K562 (cell line): ENCODE results near the gene SYT8. TPM values are rescaled to one million over a fixed set of nuclear protein-coding genes. Genes with fewer than 3 reads are reported as not detected.

Experiments
- BHLHE40 ChIP-seq: IDR thresholded peaks from 2 replicates; pipeline ENCODE4 v1.6.1; 2011; ENCODE audit warnings: low read length, improper control_type of control experiment
- CBFA2T2 ChIP-seq: fragments of 450-650 bp; conservative IDR thresholded peaks from 2 replicates; pipeline ENCODE4 v1.6.1; 2017; ENCODE audit warnings: mild to moderate bottlenecking
- CSDE1 ChIP-seq, 2 experiments: fragments of 450-650 bp; IDR thresholded peaks; 2 replicates each; pipeline ENCODE4 v1.6.1; 2016; ENCODE audit warnings: mild to moderate bottlenecking in 1 of 2
- CXXC5 ChIP-seq: fragments of 250-450 bp; sonication (Bioruptor Pico); IDR thresholded peaks from 2 replicates; pipeline ENCODE4 v1.8.0; 2022; ENCODE audit warnings: inconsistent platforms, mild to moderate bottlenecking, moderate library complexity
- EHMT2 ChIP-seq: fragments of 450-650 bp; IDR thresholded peaks from 2 replicates; pipeline ENCODE4 v1.6.1; 2018; ENCODE audit warnings: antibody characterized with exemption
- FOXM1 ChIP-seq, 2 experiments: fragments of 450-650 bp in 1 of 2; sonication (generic) in 1 of 2; formaldehyde crosslinking in 1 of 2; IDR thresholded peaks; 2 replicates each; pipeline versions ENCODE4 v1.6.1 to v1.9.0; 2017 to 2022; ENCODE audit warnings: low read depth in 2 of 2, mild to moderate bottlenecking in 2 of 2, missing genetic modification reagents in 1 of 2, moderate library complexity in 1 of 2
- GABPA ChIP-seq: fragments of 200-800 bp; sonication (Bioruptor generic); conservative IDR thresholded peaks from 2 replicates; pipeline ENCODE4 v1.6.1; 2016; ENCODE audit warnings: low read depth, missing genetic modification characterization, missing compliant biosample characterization
- GATA2 ChIP-seq: sonication (generic); formaldehyde crosslinking; IDR thresholded peaks from 2 replicates; pipeline ENCODE4 v1.4.0; 2020; ENCODE audit warnings: mild to moderate bottlenecking, missing genetic modification reagents
- HDAC1 ChIP-seq, 2 experiments: fragments of 450-650 bp; IDR thresholded peaks; 2 replicates each; pipeline ENCODE4 v1.6.1; 2016 to 2017; ENCODE audit warnings: inconsistent platforms in 1 of 2, mild to moderate bottlenecking in 1 of 2, moderate library complexity in 1 of 2
- HDGF ChIP-seq: fragments of 450-650 bp; IDR thresholded peaks from 2 replicates; pipeline ENCODE4 v1.6.1; 2016
- KLF10 ChIP-seq: fragments of 250-450 bp; sonication (Bioruptor Pico); IDR thresholded peaks from 2 replicates; pipeline ENCODE4 v1.6.1; 2021; ENCODE audit warnings: matching md5 sums
- MYNN ChIP-seq, 2 experiments: sonication (generic); formaldehyde crosslinking in 1 of 2; IDR thresholded peaks; 2 replicates each; pipeline versions ENCODE4 v1.5.0 to v1.6.1; 2016 to 2020; ENCODE audit warnings: antibody characterized with exemption in 1 of 2, missing genetic modification reagents in 1 of 2
- SMAD4 ChIP-seq: fragments of 250-450 bp; sonication (Bioruptor Pico); conservative IDR thresholded peaks from 2 replicates; pipeline ENCODE4 v1.8.0; 2021; ENCODE audit warnings: inconsistent platforms, mild to moderate bottlenecking, moderate library complexity
- SMARCA4 ChIP-seq: fragments of 450-650 bp; IDR thresholded peaks from 2 replicates; pipeline ENCODE4 v1.6.1; 2016
- SUPT5H ChIP-seq: fragments of 450-650 bp; IDR thresholded peaks from 2 replicates; pipeline ENCODE4 v1.6.1; 2016
- TFAP4 ChIP-seq: sonication (generic); formaldehyde crosslinking; IDR thresholded peaks from 2 replicates; pipeline ENCODE4 v1.8.0; 2022; ENCODE audit warnings: missing genetic modification reagents, mild to moderate bottlenecking, moderate library complexity, borderline replicate concordance
- ZNF175 ChIP-seq: fragments of 200-800 bp; sonication (Bioruptor generic); IDR thresholded peaks from 2 replicates; pipeline ENCODE4 v1.6.1; 2016; ENCODE audit warnings: low read depth, mild to moderate bottlenecking, missing genetic modification characterization, missing compliant biosample characterization
- ZNF644 ChIP-seq: fragments of 200-800 bp; sonication (Bioruptor generic); IDR thresholded peaks from 2 replicates; pipeline ENCODE4 v1.6.1; 2016; ENCODE audit warnings: low read depth, missing genetic modification characterization, missing compliant biosample characterization
- polyA plus RNA-seq, 8 experiments: library from polyadenylated mRNA; depleted of rRNA in 4 of 8; stranded (reverse) in 5 of 8; unstranded in 3 of 8; fragments of >200 nt; fragmentation: Nextera tagmentation in 2 of 8; fragmentation: Illumina TruSeq in 1 of 8; extraction: Ambion mirVana in 2 of 8; extraction: Trizol in 1 of 8; gene quantifications; 2 replicates each; pipeline versions ENCODE4 v1.2.1 to v1.2.3, GENCODE V29; 2011 to 2014; ENCODE audit warnings: inconsistent platforms in 1 of 8, missing spikeins in 1 of 8
- total RNA-seq, 7 experiments: library from RNA; depleted of rRNA in 6 of 7; stranded (reverse); fragments of >200 nt in 6 of 7; fragmentation: Illumina TruSeq in 2 of 7; extraction: Trizol in 2 of 7; gene quantifications; 2 replicates each; pipeline versions ENCODE4 v1.2.1 to v1.2.3, GENCODE V29; 2011 to 2021; ENCODE audit warnings: low replicate concordance in 1 of 7
- TF ChIP-seq, protein P1 (sequence below), 2 experiments: fragments of 450-650 bp in 1 of 2; sonication (generic) in 1 of 2; formaldehyde crosslinking; conservative IDR thresholded peaks; 2 replicates each; pipeline versions ENCODE4 v1.4.0 to v1.8.1; 2020 to 2022; ENCODE audit warnings: mild to moderate bottlenecking in 1 of 2, missing genetic modification reagents in 1 of 2
- TF ChIP-seq, protein P2 (sequence below), 2 experiments: fragments of 450-650 bp in 1 of 2; IDR thresholded peaks; 2 replicates each; pipeline ENCODE4 v1.6.1; 2011 to 2017; ENCODE audit warnings: low read depth in 2 of 2, antibody characterized with exemption in 1 of 2, borderline replicate concordance in 1 of 2, low read length in 1 of 2, mild to moderate bottlenecking in 1 of 2, mixed read lengths in 1 of 2; ENCODE audit not compliant: control insufficient read depth in 1 of 2
- TF ChIP-seq, protein P3 (sequence below), 2 experiments: fragments of 450-650 bp; IDR thresholded peaks; 2 replicates each; pipeline ENCODE4 v1.6.1; 2016

SYT8 gene
- total and polyA plus RNA-seq, 9 of the 15 experiments (the other 6 are each of a cell fraction or from before 2014, with no cell fraction given) = not detected

- TF ChIP-seq GATA2 (CRISPR knock-in tag) (peak; percentile 93), CXXC5 (CRISPR knock-in tag) (peak; percentile 73), SUPT5H (peak; percentile 44; the same call in 1 of the 2 replicates), MYNN (IDR thresholded peaks at IDR 0.05) (peak; percentile 63; the same call in 1 of the 2 replicates), MYNN (CRISPR knock-in tag; IDR thresholded peaks at IDR 0.05) (no peak), CSDE1 (IDR thresholded peaks at IDR 0.05) (no peak), EHMT2 (0 out of 2 replicates have a peak, but pooled peaks have one; percentile 34), GABPA (tag) (peak; percentile 37; the same call in 1 of the 2 replicates), KLF10 (no peak), ZNF175 (CRISPR knock-in tag) (peak; percentile 61; the same call in 1 of the 2 replicates), ZNF644 (tag) (no peak), HDGF (peak; percentile 83; the same call in 1 of the 2 replicates), TFAP4 (CRISPR knock-in tag) (peak; percentile 63; the same call in 1 of the 2 replicates), SMARCA4 (peak; percentile 84), HDAC1 (IDR thresholded peaks at IDR 0.05) (peak in 1 of 2 experiments; percentile 75; a peak in 2 of 4 replicates), SMAD4 (CRISPR knock-in tag) (peak; percentile 83), FOXM1 (IDR thresholded peaks at IDR 0.05; ENCODE audit: low read depth) (peak; percentile 27; the same call in 1 of the 2 replicates), FOXM1 (CRISPR knock-in tag; IDR thresholded peaks at IDR 0.05; ENCODE audit: low read depth) (no peak), BHLHE40 (peak; percentile 91), CBFA2T2 (peak; percentile 84)
- TF ChIP-seq, protein P1, sequence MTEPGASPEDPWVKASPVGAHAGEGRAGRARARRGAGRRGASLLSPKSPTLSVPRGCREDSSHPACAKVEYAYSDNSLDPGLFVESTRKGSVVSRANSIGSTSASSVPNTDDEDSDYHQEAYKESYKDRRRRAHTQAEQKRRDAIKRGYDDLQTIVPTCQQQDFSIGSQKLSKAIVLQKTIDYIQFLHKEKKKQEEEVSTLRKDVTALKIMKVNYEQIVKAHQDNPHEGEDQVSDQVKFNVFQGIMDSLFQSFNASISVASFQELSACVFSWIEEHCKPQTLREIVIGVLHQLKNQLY (CRISPR knock-in tag; conservative IDR thresholded peaks at IDR 0.05) = no peak
- TF ChIP-seq, protein P2, sequence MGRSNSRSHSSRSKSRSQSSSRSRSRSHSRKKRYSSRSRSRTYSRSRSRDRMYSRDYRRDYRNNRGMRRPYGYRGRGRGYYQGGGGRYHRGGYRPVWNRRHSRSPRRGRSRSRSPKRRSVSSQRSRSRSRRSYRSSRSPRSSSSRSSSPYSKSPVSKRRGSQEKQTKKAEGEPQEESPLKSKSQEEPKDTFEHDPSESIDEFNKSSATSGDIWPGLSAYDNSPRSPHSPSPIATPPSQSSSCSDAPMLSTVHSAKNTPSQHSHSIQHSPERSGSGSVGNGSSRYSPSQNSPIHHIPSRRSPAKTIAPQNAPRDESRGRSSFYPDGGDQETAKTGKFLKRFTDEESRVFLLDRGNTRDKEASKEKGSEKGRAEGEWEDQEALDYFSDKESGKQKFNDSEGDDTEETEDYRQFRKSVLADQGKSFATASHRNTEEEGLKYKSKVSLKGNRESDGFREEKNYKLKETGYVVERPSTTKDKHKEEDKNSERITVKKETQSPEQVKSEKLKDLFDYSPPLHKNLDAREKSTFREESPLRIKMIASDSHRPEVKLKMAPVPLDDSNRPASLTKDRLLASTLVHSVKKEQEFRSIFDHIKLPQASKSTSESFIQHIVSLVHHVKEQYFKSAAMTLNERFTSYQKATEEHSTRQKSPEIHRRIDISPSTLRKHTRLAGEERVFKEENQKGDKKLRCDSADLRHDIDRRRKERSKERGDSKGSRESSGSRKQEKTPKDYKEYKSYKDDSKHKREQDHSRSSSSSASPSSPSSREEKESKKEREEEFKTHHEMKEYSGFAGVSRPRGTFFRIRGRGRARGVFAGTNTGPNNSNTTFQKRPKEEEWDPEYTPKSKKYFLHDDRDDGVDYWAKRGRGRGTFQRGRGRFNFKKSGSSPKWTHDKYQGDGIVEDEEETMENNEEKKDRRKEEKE (IDR thresholded peaks at IDR 0.05; ENCODE audit: borderline replicate concordance in 1 of 2, control insufficient read depth in 1 of 2, low read depth in 2 of 2, low read length in 1 of 2) = 0 out of 4 replicates have a peak, but pooled peaks of 1 of the 2 experiments have one; percentile 23
- TF ChIP-seq, protein P3, sequence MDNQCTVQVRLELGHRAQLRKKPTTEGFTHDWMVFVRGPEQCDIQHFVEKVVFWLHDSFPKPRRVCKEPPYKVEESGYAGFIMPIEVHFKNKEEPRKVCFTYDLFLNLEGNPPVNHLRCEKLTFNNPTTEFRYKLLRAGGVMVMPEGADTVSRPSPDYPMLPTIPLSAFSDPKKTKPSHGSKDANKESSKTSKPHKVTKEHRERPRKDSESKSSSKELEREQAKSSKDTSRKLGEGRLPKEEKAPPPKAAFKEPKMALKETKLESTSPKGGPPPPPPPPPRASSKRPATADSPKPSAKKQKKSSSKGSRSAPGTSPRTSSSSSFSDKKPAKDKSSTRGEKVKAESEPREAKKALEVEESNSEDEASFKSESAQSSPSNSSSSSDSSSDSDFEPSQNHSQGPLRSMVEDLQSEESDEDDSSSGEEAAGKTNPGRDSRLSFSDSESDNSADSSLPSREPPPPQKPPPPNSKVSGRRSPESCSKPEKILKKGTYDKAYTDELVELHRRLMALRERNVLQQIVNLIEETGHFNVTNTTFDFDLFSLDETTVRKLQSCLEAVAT (IDR thresholded peaks at IDR 0.05) = peak; percentile 82 to 84; a peak in 3 of 4 replicates
Measured at GRCh38 chr11:1844221-1845094, 9.7 kb downstream of the SYT8 start (continued).
